ENCODE measurements around the gene NPHP4. TPM values are rescaled to one million over a fixed set of nuclear protein-coding genes. Genes with fewer than 3 reads are reported as not detected.

NPHP4 gene
- total RNA-seq, 1 donor from 2014 or later = 3.2 TPM

GRCh38 chr1:5991381-5992025 is 722 bp downstream of the NPHP4 start:
- FAIRE-seq (no peak), DNase-seq (ENCODE audit: low read depth) (no peak)
- H3K4me3 ChIP-seq (ENCODE audit: low read depth, low read length) = peak overlapping the region; percentile 84
- no peak for TF ChIP-seq CTCF (IDR thresholded peaks at IDR 0.05; ENCODE audit: insufficient read depth, low read length, severe bottlenecking)
- H3K27me3 ChIP-seq (ENCODE audit: control insufficient read depth, insufficient read depth, low read length) = no peaks in the 10 kb centered on the region
- H3K36me3 ChIP-seq (ENCODE audit: control insufficient read depth, insufficient read depth, low read length) = no peaks in the 10 kb centered on the region

DNA sequence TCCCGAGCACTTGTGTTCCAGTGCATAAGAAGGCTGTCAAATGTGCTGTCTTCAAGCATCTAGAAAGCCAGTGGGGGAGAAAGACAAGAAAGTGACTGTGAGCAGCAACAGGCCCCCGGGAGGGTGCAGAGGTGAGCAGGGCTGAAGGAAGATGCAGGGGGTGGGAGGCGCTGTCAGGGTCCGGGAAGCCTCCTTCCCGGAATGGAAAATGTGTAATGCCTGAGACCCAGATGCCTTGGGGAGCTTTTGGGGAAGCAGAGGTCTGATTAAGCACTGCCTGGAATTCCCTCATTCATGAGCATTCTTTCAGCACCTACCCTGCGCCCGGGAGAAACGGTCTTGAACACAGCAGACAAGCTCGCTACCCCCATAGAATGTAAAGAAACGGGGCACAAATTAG is 1.3 kb downstream of the NPHP4 start:
- no peak for FAIRE-seq

DNA sequence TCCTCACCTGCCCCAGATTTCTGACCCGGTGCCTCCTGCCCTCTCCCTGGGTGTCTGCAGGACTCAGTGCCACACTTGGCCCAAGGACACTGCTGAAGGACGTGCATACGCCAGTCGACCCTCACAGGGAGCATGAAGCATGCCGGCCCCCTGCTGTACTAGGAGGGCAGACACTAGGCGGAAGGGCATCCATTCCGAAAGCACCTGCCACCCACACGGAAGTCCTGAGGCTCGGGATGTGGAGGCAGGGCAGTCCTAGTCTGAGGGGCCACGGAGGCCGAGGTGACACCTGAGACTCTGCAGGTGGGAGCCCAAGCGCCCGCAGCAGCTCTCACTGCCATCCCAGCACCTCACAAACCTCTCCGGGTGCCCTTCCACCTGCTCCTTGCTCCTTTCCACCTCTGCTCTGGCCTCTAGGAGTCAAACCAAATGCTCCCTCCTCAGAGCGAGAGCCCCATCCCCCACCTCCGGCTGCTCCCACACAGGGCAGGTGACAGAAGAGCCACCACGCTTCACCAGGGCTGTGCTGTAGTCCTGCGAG is 2.4 kb downstream of the NPHP4 start:
- no peaks in the 10 kb centered on the region for H3K27me3 ChIP-seq (ENCODE audit: control insufficient read depth, insufficient read depth, low read length)

More for the DNA sequence above, 1.3 kb downstream of the NPHP4 start:
- Histone ChIP-seq H3K36me3 (ENCODE audit: control insufficient read depth, insufficient read depth, low read length) (no peaks in the 10 kb centered on the region), H3K27me3 (ENCODE audit: control insufficient read depth, insufficient read depth, low read length) (no peaks in the 10 kb centered on the region), H3K4me3 (ENCODE audit: low read depth, low read length) (peak overlapping the region; percentile 84)
- TF ChIP-seq CTCF (IDR thresholded peaks at IDR 0.05; ENCODE audit: insufficient read depth, low read length, severe bottlenecking) = no peak
- DNase-seq (ENCODE audit: low read depth) = peak; percentile 10

DNA sequence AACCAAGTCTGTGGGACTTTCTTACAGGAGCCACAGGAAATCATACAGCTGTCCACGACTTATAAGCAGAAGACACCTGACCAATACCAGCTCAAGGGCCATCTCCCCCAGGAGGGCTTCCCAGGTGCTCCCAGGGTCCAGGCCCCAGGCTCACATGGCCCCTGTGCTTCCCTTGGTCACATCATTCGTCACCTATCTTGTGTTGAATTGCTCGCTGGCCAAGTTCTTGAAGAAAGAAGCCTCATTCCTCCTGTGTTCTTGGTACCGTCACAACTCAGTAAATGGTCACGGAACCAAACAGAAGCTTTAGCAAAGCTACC is 3.0 kb downstream of the NPHP4 start:
- H3K36me3 ChIP-seq (ENCODE audit: control insufficient read depth, insufficient read depth, low read length) = no peaks in the 10 kb centered on the region
- no peak for TF ChIP-seq CTCF (IDR thresholded peaks at IDR 0.05; ENCODE audit: insufficient read depth, low read length, severe bottlenecking)
- no peaks in the 10 kb centered on the region for H3K27me3 ChIP-seq (ENCODE audit: control insufficient read depth, insufficient read depth, low read length)
- H3K4me3 ChIP-seq (ENCODE audit: low read depth, low read length) = no peak overlapping the region
- FAIRE-seq (no peak), DNase-seq (ENCODE audit: low read depth) (no peak)

More for the DNA sequence above, 2.4 kb downstream of the NPHP4 start:
- DNase-seq (ENCODE audit: low read depth) (no peak), FAIRE-seq (no peak)
- TF ChIP-seq CTCF (IDR thresholded peaks at IDR 0.05; ENCODE audit: insufficient read depth, low read length, severe bottlenecking) = no peak
- Histone ChIP-seq H3K4me3 (ENCODE audit: low read depth, low read length) (no peak overlapping the region), H3K36me3 (ENCODE audit: control insufficient read depth, insufficient read depth, low read length) (no peaks in the 10 kb centered on the region)

DNA sequence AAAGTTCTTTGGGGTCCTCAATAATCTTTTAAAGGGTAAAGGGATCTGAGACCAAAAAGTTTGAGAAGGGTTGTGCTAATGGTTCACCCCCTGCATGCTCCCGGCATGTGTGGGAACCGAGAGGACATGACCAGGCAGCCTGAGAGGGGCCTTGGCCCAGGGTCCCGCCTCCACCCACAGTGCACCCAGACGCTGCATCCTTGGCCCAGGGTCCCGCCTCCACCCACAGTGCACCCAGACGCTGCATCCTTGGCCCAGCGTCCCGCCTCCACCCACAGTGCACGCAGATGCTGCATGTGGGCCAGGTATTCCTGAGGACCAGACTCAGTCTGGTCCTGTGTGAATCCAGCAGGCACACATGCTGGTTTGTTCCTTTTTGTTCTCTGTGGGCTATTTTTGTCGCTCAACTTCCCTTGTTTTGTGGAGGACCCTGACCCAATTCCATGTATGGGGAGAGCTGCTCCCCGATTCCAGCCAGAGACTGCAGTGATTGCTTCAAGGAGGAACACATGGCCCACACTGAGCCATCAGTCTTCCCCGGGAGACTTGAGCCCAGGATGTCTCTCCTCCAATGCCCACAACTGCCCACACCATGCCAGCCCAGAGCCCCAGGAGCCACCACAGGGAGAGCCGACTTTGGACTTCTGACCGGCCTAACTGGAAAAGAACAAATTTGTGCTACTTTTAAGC is 3.5 kb downstream of the NPHP4 start:
- no peak for DNase-seq (ENCODE audit: low read depth)
- H3K27me3 ChIP-seq (ENCODE audit: control insufficient read depth, insufficient read depth, low read length) = no peaks in the 10 kb centered on the region
- no peak overlapping the region for H3K4me3 ChIP-seq (ENCODE audit: low read depth, low read length)
- no peak for TF ChIP-seq CTCF (IDR thresholded peaks at IDR 0.05; ENCODE audit: insufficient read depth, low read length, severe bottlenecking)
- FAIRE-seq = no peak
- H3K36me3 ChIP-seq (ENCODE audit: control insufficient read depth, insufficient read depth, low read length) = no peaks in the 10 kb centered on the region
